Activated gamma-delta T cell (primary cell): Measurements from ENCODE around the gene RAD52.

Experiments
- DNase-seq: peaks from one replicate; lab custom pipeline; 2025; lab: John Stamatoyannopoulos, UW

The RAD52 gene

GRCh38 chr12:868722-869121, 80.8 kb downstream of the RAD52 start:
- DNase-seq: no peak

- no peak for DNase-seq
Measured at GRCh38 chr12:867905-868304, 81.6 kb downstream of the RAD52 start.

GRCh38 chr12:865614-866013, 83.9 kb downstream of the RAD52 start:
- no peak for DNase-seq

- no peak for DNase-seq
Measured at GRCh38 chr12:863285-863684, 86.2 kb downstream of the RAD52 start.

GRCh38 chr12:862303-862911, 87.1 kb downstream of the RAD52 start:
- no peak for DNase-seq
